Esophagus muscularis mucosa (tissue), 4 donors: ENCODE results near the gene SERINC2.

Experiments used
- EP300 ChIP-seq: sonication (generic); formaldehyde crosslinking; IDR thresholded peaks from one replicate; pipeline ENCODE4 v1.6.1; 2017; ENCODE audit warnings: antibody characterized with exemption
- POLR2A ChIP-seq: fragments of 450-650 bp; IDR thresholded peaks from one replicate; pipeline ENCODE4 v1.6.1; 2017; ENCODE audit warnings: antibody characterized with exemption, moderate library complexity, mild to moderate bottlenecking, low read depth
- POLR2AphosphoS5 ChIP-seq, 2 donors: sonication (generic); formaldehyde crosslinking; IDR thresholded peaks; one replicate each; pipeline ENCODE4 v1.6.1; 2017; ENCODE audit warnings: antibody characterized with exemption in 2 of 2
- TF ChIP-seq, protein P1 (sequence below), 3 experiments: fragments of 200-600 bp in 2 of 3; fragments of 450-650 bp in 1 of 3; sonication (generic) in 2 of 3; IDR thresholded peaks; one replicate each; pipeline ENCODE4 v1.5.1; 2017 to 2019; ENCODE audit warnings: antibody characterized with exemption in 3 of 3, mild to moderate bottlenecking in 2 of 3, moderate library complexity in 1 of 3

DNA sequence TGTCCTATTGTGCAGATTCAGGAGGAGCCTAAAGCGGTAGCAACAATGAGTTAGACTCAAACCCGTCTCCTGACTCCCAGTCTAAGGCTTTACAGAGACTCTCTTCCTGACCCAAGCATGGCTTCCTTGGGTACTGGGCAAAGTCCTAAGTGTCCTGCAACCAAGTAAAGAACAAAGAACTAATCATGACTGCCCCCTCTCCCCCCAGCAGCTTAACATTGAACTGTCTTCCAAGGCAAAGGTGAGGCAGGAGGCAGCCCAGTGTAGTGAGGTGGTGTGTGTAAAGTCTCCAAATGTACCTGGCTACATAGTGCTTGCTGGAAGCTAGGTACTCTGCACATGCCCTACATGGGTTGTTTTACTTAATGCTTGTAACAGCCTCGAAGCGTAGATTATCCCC lies 42.4 kb upstream of the SERINC2 start:
- TF ChIP-seq, protein P1, sequence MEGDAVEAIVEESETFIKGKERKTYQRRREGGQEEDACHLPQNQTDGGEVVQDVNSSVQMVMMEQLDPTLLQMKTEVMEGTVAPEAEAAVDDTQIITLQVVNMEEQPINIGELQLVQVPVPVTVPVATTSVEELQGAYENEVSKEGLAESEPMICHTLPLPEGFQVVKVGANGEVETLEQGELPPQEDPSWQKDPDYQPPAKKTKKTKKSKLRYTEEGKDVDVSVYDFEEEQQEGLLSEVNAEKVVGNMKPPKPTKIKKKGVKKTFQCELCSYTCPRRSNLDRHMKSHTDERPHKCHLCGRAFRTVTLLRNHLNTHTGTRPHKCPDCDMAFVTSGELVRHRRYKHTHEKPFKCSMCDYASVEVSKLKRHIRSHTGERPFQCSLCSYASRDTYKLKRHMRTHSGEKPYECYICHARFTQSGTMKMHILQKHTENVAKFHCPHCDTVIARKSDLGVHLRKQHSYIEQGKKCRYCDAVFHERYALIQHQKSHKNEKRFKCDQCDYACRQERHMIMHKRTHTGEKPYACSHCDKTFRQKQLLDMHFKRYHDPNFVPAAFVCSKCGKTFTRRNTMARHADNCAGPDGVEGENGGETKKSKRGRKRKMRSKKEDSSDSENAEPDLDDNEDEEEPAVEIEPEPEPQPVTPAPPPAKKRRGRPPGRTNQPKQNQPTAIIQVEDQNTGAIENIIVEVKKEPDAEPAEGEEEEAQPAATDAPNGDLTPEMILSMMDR (IDR thresholded peaks at IDR 0.05): no peak
- no peak for TF ChIP-seq POLR2A
- TF ChIP-seq EP300: no peak
- TF ChIP-seq POLR2AphosphoS5 (IDR thresholded peaks at IDR 0.05): no peak
